MM.1S (cell line): Measurements from ENCODE around the gene BST1.

Experiments used
- DNase-seq: peaks from one replicate; pipeline ENCODE4 v3.0.0-alpha.2; 2015
- H2AFZ ChIP-seq: fragments of 300-600 bp; sonication (generic); 2 replicates; pipeline ENCODE4 v1.6.0; 2016; ENCODE audit warnings: antibody characterized with exemption, low read length
- H3F3A ChIP-seq: fragments of 300-600 bp; sonication (generic); 2 replicates; pipeline ENCODE4 v1.6.1; 2016; ENCODE audit warnings: mild to moderate bottlenecking, antibody characterized with exemption, low read length, moderate library complexity, mixed read lengths; ENCODE audit not compliant: insufficient read depth
- H3K27ac ChIP-seq: fragments of 300-600 bp; sonication (generic); 2 replicates; pipeline ENCODE4 v1.5.1; 2016; ENCODE audit warnings: mild to moderate bottlenecking, low read length
- H3K27me3 ChIP-seq: fragments of 300-600 bp; sonication (generic); replicated peaks from 2 replicates; pipeline ENCODE4 v1.6.0; 2016; ENCODE audit warnings: low read length; ENCODE audit not compliant: insufficient read depth
- H3K36me3 ChIP-seq: fragments of 300-600 bp; sonication (generic); replicated peaks from 2 replicates; pipeline ENCODE4 v1.6.1; 2016; ENCODE audit warnings: mild to moderate bottlenecking, low read length, mixed read lengths; ENCODE audit not compliant: insufficient read depth
- H3K4me1 ChIP-seq: fragments of 300-600 bp; sonication (generic); 2 replicates; pipeline ENCODE4 v1.6.1; 2016; ENCODE audit warnings: low read length, mixed read lengths
- H3K4me2 ChIP-seq: fragments of 300-600 bp; sonication (generic); 2 replicates; pipeline ENCODE4 v1.6.0; 2016; ENCODE audit warnings: low read depth, low read length
- H3K4me3 ChIP-seq: fragments of 300-600 bp; sonication (generic); 2 replicates; pipeline ENCODE4 v1.5.1; 2016; ENCODE audit warnings: low read length, mixed read lengths
- H3K79me2 ChIP-seq: fragments of 300-600 bp; sonication (generic); 2 replicates; pipeline ENCODE4 v1.6.1; 2016; ENCODE audit warnings: mixed run types, low read length, mixed read lengths
- H3K9ac ChIP-seq: fragments of 300-600 bp; sonication (generic); 2 replicates; pipeline ENCODE4 v1.6.1; 2016; ENCODE audit warnings: low read length, mixed read lengths
- H3K9me2 ChIP-seq: fragments of 300-600 bp; sonication (generic); replicated peaks from 2 replicates; pipeline ENCODE4 v1.6.1; 2016; ENCODE audit warnings: mild to moderate bottlenecking, low read length, mixed read lengths; ENCODE audit not compliant: insufficient read depth
- H3K9me3 ChIP-seq: fragments of 300-600 bp; sonication (generic); replicated peaks from 2 replicates; pipeline ENCODE4 v1.6.1; 2016; ENCODE audit warnings: mild to moderate bottlenecking, low read length, mixed read lengths; ENCODE audit not compliant: insufficient read depth
- H4K20me1 ChIP-seq: fragments of 300-600 bp; sonication (generic); 2 replicates; pipeline ENCODE4 v1.6.1; 2016; ENCODE audit warnings: mild to moderate bottlenecking, low read length, moderate library complexity, mixed read lengths; ENCODE audit not compliant: insufficient read depth
- CTCF ChIP-seq: fragments of 300-600 bp; sonication (generic); IDR thresholded peaks from 2 replicates; pipeline ENCODE4 v1.5.1; 2016; ENCODE audit warnings: antibody characterized with exemption, low read length, mixed read lengths
- EZH2 ChIP-seq: fragments of 300-600 bp; sonication (generic); optimal IDR thresholded peaks from 2 replicates; pipeline ENCODE3; 2017; ENCODE audit warnings: low read depth, mild to moderate bottlenecking, antibody characterized with exemption, low read length, mixed read lengths
- EZH2phosphoT487 ChIP-seq: fragments of 300-600 bp; sonication (generic); IDR thresholded peaks from 2 replicates; pipeline ENCODE4 v1.6.1; 2018; ENCODE audit warnings: antibody characterized with exemption, low read length

BST1 gene

GRCh38 chr4:15659768-15660570, 42.9 kb upstream of the BST1 start:
- no peaks in the 10 kb centered on the region for H3K9me2 ChIP-seq
- peak overlapping the region; percentile 17; the same call in 1 of the 2 replicates for H3K27ac ChIP-seq
- H3K27me3 ChIP-seq: no peaks in the 10 kb centered on the region
- no peak for DNase-seq
- H3K4me2 ChIP-seq: no peak overlapping the region
- H4K20me1 ChIP-seq: no peaks in the 10 kb centered on the region
- no peaks in the 10 kb centered on the region for H3K9me3 ChIP-seq
- peaks cover 6% of the 10 kb centered on the region; the same call in 1 of the 2 replicates for H3K4me1 ChIP-seq
- TF ChIP-seq EZH2: no peak
- TF ChIP-seq CTCF: no peak
- TF ChIP-seq EZH2phosphoT487: no peak
- no peaks in the 10 kb centered on the region for H3K36me3 ChIP-seq
- H2AFZ ChIP-seq: no peak overlapping the region
- H3K9ac ChIP-seq: no peak overlapping the region
- H3K79me2 ChIP-seq: no peaks in the 10 kb centered on the region
- H3F3A ChIP-seq: peaks cover 14% of the 10 kb centered on the region; the same call in 1 of the 2 replicates
- no peak overlapping the region for H3K4me3 ChIP-seq

- peak; percentile 27 for DNase-seq
- Histone ChIP-seq H3K9ac (no peak overlapping the region), H3K79me2 (no peaks in the 10 kb centered on the region), H3K4me1 (peaks cover 7% of the 10 kb centered on the region), H3K27ac (no peak overlapping the region), H3K4me3 (no peak overlapping the region), H3F3A (no peaks in the 10 kb centered on the region), H3K36me3 (no peaks in the 10 kb centered on the region), H3K4me2 (no peak overlapping the region), H2AFZ (no peak overlapping the region), H3K9me2 (no peaks in the 10 kb centered on the region), H3K27me3 (no peaks in the 10 kb centered on the region), H3K9me3 (no peaks in the 10 kb centered on the region), H4K20me1 (no peaks in the 10 kb centered on the region)
- TF ChIP-seq EZH2phosphoT487: no peak
- TF ChIP-seq CTCF: no peak
- no peak for TF ChIP-seq EZH2
Measured at GRCh38 chr4:15665753-15666365, 37.0 kb upstream of the BST1 start.

GRCh38 chr4:15667006-15667405, 35.9 kb upstream of the BST1 start:
- Histone ChIP-seq H3K9ac (no peak overlapping the region), H2AFZ (no peak overlapping the region), H3K4me2 (no peak overlapping the region), H3K4me1 (peaks cover 7% of the 10 kb centered on the region), H4K20me1 (no peaks in the 10 kb centered on the region), H3K4me3 (no peak overlapping the region), H3K27me3 (no peaks in the 10 kb centered on the region), H3K79me2 (no peaks in the 10 kb centered on the region), H3K36me3 (no peaks in the 10 kb centered on the region), H3K9me2 (no peaks in the 10 kb centered on the region), H3K9me3 (no peaks in the 10 kb centered on the region), H3K27ac (no peak overlapping the region), H3F3A (no peaks in the 10 kb centered on the region)
- TF ChIP-seq EZH2phosphoT487: no peak
- no peak for TF ChIP-seq EZH2
- TF ChIP-seq CTCF: no peak
- no peak for DNase-seq
